ENCODE results near the gene ATXN7L1.
"Not testable (repeated sequence)": the region's sequence is repeated elsewhere in the genome, so short reads cannot be mapped to it uniquely, and the experiment has no call there.

Gene ATXN7L1

GRCh38 chr7:105599551-105599950, 276.8 kb downstream of the ATXN7L1 start:
- no peak for DNase-seq

GRCh38 chr7:105599080-105599479, 277.3 kb downstream of the ATXN7L1 start:
- DNase-seq = not testable (repeated sequence)

GRCh38 chr7:105596866-105597265, 279.5 kb downstream of the ATXN7L1 start:
- DNase-seq = no peak

- no peak for DNase-seq
Observed at GRCh38 chr7:105594034-105594433, 282.4 kb downstream of the ATXN7L1 start.

GRCh38 chr7:105591522-105591921, 284.9 kb downstream of the ATXN7L1 start:
- DNase-seq = no peak

GRCh38 chr7:105590793-105591192, 285.6 kb downstream of the ATXN7L1 start:
- no peak for DNase-seq

- peak; percentile 36 for DNase-seq
Observed at GRCh38 chr7:105589356-105590077, 286.9 kb downstream of the ATXN7L1 start.

- DNase-seq = no peak
Observed at GRCh38 chr7:105587909-105588635, 288.3 kb downstream of the ATXN7L1 start.

GRCh38 chr7:105585850-105586500, 290.4 kb downstream of the ATXN7L1 start:
- DNase-seq = no peak

- DNase-seq = no peak
Observed at GRCh38 chr7:105584165-105584564, 292.2 kb downstream of the ATXN7L1 start.

- DNase-seq = no peak
Observed at GRCh38 chr7:105583061-105583460, 293.3 kb downstream of the ATXN7L1 start.

- peak; percentile 42 for DNase-seq
Observed at GRCh38 chr7:105581066-105581811, 295.2 kb downstream of the ATXN7L1 start, which contains the start of gene EFCAB10. Gene EFCAB10, minus strand, starts transcription at chr7:105581493. Its CDS starts 30 bp downstream, at chr7:105581463.

- no peak for DNase-seq
Observed at GRCh38 chr7:105580022-105580740, 296.2 kb downstream of the ATXN7L1 start.

GRCh38 chr7:105578496-105578895, 297.9 kb downstream of the ATXN7L1 start:
- DNase-seq = no peak

- DNase-seq = no peak
Observed at GRCh38 chr7:105577251-105577650, 299.1 kb downstream of the ATXN7L1 start.

- DNase-seq = no peak
Observed at GRCh38 chr7:105571891-105572290, 304.5 kb downstream of the ATXN7L1 start.

GRCh38 chr7:105567821-105568220, 308.6 kb downstream of the ATXN7L1 start:
- no peak for DNase-seq

- DNase-seq = no peak
Observed at GRCh38 chr7:105567024-105567423, 309.4 kb downstream of the ATXN7L1 start.

- DNase-seq = no peak
Observed at GRCh38 chr7:105565190-105565589, 311.2 kb downstream of the ATXN7L1 start.

- DNase-seq = no peak
Observed at GRCh38 chr7:105559926-105560325, 316.5 kb downstream of the ATXN7L1 start.

Measured in activated T-cell treated with anti-CD3 and anti-CD28 coated beads, Interleukin-2, amount 50 U/mL, for 1 hour (primary cell).